SIG-M5 (cell line): Measurements from ENCODE around the gene PTBP3.
"Not testable (repeated sequence)": the region's sequence is repeated elsewhere in the genome, so short reads cannot be mapped to it uniquely, and the experiment has no call there.

Source experiments
- DNase-seq: peaks from one replicate; lab custom pipeline; 2025; lab: John Stamatoyannopoulos, UW

Gene PTBP3

GRCh38 chr9:112268413-112268812, 65.0 kb downstream of the PTBP3 start:
- DNase-seq = no peak

- not testable (repeated sequence) for DNase-seq
These were observed 66.3 kb downstream of the PTBP3 start for GRCh38 chr9:112267086-112267485.

GRCh38 chr9:112265391-112265790, 68.0 kb downstream of the PTBP3 start:
- DNase-seq = no peak

- DNase-seq = no peak
These were observed 70.8 kb downstream of the PTBP3 start for GRCh38 chr9:112262577-112262976.

GRCh38 chr9:112261133-112261532, 72.3 kb downstream of the PTBP3 start:
- DNase-seq = no peak

- DNase-seq = no peak
These were observed 75.3 kb downstream of the PTBP3 start for GRCh38 chr9:112258106-112258505.

GRCh38 chr9:112252194-112252593, 81.2 kb downstream of the PTBP3 start:
- DNase-seq = no peak

- no peak for DNase-seq
These were observed 84.1 kb downstream of the PTBP3 start for GRCh38 chr9:112249277-112249676.

GRCh38 chr9:112248722-112249121, 84.7 kb downstream of the PTBP3 start:
- no peak for DNase-seq

GRCh38 chr9:112247090-112247489, 86.3 kb downstream of the PTBP3 start:
- no peak for DNase-seq

- DNase-seq = no peak
These were observed 88.3 kb downstream of the PTBP3 start for GRCh38 chr9:112245126-112245525.

GRCh38 chr9:112242147-112242804, 91.1 kb downstream of the PTBP3 start:
- no peak for DNase-seq

- DNase-seq = no peak
These were observed 91.9 kb downstream of the PTBP3 start for GRCh38 chr9:112241491-112241890.

GRCh38 chr9:112239708-112240107, 93.7 kb downstream of the PTBP3 start:
- DNase-seq = no peak

GRCh38 chr9:112239284-112239683, 94.1 kb downstream of the PTBP3 start:
- DNase-seq = no peak

- no peak for DNase-seq
These were observed 98.6 kb downstream of the PTBP3 start for GRCh38 chr9:112234779-112235178.

- DNase-seq = no peak
These were observed 99.7 kb downstream of the PTBP3 start for GRCh38 chr9:112233769-112234168.

- no peak for DNase-seq
These were observed 101.2 kb downstream of the PTBP3 start for GRCh38 chr9:112232233-112232632.

- no peak for DNase-seq
These were observed 107.3 kb downstream of the PTBP3 start for GRCh38 chr9:112226091-112226490.

GRCh38 chr9:112224401-112225289, 108.8 kb downstream of the PTBP3 start:
- no peak for DNase-seq

GRCh38 chr9:112218908-112219307, 114.5 kb downstream of the PTBP3 start:
- DNase-seq = no peak

- no peak for DNase-seq
These were observed 120.5 kb downstream of the PTBP3 start for GRCh38 chr9:112212926-112213325.

GRCh38 chr9:112207451-112207850, 126.0 kb downstream of the PTBP3 start:
- no peak for DNase-seq
